Middle frontal gyrus (tissue), 1 donor: ENCODE measurements around the gene STK40.

Source experiments
- DNase-seq: peaks from one replicate; pipeline ENCODE4 v3.0.0-alpha.2; 2015; ENCODE audit warnings: low spot score; ENCODE audit errors: extremely low spot score

The STK40 gene

DNA sequence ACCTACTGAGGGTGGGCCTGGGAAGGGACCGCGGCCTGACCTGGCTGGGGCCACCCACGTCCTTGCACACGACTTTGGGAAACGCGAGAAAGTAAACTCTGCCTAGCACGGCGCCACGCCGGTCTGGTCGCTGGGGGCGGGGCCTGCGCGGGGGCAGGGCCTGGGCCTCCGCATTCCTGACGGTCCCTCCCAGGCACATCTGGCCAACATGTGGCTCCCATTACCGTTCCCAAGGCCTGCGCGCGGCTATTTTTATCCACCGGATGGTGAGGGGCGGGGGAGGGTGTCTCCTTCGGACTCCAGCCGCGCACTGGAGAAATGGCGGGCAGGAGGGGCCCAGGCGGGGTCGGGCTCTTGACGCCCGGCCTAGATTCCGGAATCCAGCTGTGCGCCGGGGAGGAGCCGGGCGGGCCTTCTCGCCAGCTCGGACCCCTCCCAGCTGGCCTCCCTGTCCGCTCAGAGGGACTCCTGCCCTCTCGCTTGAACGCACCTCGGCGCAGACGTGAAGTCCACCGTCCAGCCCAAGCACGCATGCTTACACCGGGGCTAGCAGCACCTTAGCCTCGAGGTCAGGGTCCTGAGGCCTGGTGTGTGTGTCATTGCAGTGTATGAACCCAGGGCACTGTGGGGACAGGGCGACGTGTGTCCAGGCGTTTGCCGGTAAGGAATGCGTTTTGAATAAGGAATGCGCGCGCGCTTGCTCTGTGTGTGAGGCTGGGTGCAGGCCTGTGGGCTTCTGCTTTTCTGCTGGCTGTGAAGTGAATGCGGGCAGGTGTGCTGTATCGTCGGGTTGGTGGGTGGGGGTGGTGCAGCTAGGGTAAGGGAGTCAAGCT lies 64.4 kb downstream of the STK40 start:
- DNase-seq, result no peak

DNA sequence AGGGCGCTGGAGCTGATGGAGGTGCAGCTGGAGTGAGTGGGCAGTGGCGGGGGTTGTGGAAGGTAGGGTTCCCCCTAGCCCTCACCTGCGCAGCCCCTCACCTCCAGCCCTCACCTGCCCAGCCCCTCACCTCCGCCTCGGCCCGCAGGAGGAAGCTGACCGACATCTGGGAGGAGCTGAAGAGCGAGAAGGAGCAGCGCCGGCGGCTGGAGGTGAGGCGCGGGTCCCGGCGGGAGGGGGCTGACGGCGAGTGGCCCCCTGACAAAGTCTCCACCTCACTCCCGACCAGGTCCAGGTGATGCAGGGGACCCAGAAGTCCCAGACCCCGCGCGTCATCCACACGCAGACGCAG lies 65.0 kb downstream of the STK40 start:
- no peak for DNase-seq

DNA sequence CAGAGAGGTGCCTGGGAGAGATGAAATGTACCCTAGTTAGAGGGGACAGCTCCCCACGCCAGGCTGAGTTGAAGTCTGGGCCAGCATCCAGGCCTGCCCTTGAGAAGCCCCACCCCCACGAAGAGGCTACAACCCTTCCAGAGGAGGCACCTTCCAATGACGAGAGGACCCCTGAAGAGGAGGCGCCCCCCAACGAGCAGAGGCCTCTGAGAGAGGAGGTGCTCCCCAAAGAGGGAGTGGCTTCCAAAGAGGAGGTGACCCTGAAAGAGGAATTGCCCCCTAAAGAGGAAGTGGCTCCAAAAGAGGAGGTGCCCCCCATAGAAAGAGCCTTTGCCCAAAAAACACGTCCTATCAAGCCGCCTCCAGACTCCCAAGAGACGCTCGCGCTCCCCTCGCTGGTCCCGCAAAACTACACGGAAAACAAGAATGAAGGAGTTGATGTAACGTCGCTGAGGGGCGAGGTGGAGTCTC lies 65.4 kb downstream of the STK40 start:
- DNase-seq, result no peak

DNA sequence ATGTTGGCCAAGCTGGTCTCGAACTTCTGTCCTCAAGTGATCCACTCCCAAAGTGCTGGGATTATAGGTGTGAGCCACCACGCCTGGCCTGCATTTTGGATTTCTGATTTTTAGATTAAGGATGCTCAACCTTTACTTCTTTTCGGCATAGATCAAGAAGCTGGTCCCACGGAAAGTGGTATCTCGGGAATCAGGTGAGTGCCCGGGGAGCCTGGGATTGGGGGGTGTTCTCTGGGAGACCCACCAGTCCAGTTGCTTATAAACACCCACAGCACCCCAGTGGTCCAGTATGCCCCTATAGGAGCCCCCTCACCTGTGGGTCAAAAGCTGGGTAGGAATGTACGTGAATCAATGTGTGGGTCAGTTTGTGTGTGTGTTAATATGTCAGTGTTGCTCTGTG lies 76.3 kb downstream of the STK40 start:
- no peak for DNase-seq

DNA sequence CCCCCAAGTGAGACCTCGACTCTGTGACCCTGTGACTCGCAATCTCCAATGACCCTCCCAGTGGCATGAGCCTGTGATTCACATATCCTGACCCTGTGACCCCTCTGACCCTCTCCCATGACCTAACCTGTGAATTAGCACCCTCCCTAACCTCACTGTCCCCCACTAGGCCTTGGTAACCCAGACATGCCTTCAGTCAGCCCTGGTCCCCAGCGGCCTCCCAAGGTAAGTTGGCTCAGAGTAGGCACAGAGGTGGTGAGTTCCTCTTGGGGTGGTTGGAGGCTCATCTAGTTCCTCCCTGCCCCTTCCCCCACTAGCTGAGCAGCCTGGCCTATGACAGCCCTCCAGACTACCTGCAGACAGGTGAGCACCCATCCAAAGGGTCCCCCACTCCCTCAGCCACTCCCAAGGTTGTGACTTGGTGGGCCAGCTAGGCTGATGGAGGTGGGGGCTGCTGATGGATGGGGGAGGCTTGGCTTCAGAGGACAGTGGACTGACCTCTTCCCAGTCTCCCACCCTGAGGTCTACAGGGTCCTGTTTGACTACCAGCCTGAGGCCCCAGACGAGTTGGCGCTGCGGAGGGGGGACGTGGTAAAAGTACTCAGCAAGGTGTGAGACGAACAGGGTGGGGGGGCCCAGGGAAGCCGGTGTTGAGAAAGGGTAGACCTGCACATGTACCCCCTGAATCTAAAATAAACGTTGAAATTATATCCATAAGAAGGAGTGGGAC lies 78.0 kb downstream of the STK40 start:
- no peak for DNase-seq

DNA sequence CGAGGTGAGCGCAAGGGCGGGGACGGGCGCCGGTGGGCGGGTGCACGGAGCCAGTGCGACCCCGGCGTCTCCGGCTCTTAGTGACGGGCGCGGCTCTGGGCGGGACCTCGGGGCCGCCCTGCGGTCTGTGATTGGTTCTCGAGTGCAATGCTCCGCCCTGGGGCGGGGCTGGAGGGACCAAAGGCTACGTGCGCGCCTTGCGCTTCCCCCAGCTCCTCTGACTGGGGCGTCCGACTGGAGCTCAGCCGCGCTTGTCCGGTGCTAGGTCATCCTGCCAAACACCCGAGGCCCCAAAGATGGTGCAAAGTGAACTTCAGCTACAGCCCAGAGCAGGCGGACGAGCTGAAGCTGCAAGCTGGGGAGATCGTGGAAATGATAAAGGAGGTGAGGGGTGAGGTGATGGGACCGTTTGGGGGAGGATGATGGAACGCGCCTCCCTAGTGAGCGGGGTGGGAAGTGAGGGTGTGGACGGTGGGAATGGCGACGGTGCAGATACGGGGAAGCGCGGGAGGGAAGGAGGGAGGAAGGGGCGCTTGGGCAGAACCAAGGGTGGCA lies 78.7 kb downstream of the STK40 start:
- DNase-seq, result peak; percentile 87

DNA sequence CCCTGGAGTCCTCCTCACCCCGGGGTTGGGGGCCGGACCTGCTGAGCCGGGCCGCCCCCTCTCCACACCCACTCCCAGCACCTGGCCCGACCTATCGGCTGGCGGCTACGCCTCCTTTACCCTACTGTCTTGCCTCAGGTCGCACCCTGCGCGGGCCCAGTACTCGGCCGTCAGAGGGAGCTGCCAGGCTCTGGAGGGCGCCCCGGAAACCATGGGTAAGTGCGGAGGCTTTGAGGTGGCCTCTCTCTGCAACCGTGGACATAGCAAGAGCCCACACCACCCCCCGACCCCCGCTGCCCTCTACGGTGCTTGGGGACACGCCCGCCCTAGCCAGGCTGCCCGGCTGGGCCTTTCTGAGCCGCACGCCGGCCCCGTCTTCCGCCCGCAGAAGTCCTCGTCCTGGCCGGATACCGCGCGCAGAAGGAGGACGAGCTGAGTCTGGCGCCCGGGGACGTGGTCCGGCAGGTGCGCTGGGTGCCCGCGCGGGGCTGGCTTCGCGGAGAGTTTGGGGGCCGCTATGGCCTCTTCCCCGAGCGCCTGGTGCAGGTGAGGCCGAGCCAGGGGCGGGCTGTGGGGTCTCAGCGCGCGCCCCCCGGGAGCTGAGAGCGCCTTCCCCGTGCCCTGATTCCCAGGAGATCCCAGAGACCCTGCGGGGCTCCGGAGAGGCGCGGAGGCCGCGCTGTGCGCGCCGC lies 79.4 kb downstream of the STK40 start, which contains the start of gene SH3D21:
Gene SH3D21, plus strand, starts transcription at position 159 of the 692 bp plus-strand sequence. Its CDS starts 53 bp downstream, at position 212.
- DNase-seq, result no peak

DNA sequence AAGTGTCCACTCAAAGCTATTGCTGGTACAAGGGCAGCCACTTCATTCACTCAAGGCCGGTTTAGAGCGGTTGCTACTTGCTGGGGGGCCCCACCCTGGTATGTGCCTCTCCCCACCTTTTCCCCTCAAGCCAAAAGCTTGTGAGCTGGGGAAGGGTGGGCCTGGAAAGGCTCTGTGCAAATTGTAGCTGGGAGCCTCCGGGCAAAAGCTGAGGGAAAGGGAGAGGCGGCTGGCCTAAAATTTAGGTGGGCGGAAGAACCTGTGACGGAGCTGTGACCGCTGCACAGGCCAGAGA lies 79.9 kb downstream of the STK40 start:
- no peak for DNase-seq

DNA sequence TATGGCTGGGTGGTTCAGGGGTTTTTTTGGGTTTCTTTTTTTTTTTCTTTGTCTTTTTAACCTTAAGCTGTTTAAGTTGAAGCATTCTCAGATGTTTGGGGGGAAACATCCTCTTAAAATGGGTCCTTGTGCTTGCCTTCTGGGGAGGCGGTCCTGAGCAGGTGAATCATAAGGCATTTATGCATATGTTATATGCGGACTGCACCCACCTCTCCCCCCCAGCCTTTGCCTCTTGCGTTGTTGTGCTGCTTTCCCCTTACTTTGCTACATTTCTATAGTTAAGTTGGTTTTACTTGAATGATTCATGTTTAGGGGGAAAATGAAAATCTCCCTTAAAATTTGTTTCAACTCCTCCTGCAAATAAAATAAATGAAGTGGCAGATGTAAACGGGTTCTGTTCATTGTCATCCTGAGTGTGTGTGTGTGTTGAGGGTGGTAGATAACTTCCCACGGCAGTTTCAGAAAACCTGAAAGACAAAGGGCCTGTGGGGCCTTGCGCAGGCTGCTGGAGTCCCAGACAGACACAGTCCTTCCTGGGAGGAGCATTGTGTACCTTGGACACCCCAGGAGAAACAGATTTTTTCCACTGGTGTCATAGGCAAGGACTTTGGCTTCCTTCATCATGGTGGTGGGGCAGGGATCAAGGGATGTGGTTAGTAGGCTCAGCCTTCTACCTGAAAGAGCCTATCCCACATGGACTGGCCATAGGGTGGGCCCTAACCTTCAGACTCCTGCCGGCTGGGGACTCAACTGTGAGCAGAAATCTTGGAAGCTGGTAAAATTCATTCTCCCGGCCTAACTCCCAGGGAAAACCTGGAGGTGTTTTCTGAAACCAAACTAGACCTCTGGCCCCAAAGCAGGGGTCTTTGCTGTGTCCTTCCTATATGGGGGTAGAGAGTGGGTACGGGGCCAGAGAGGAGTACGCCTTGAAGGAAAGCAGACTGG lies 80.5 kb downstream of the STK40 start:
- no peak for DNase-seq

DNA sequence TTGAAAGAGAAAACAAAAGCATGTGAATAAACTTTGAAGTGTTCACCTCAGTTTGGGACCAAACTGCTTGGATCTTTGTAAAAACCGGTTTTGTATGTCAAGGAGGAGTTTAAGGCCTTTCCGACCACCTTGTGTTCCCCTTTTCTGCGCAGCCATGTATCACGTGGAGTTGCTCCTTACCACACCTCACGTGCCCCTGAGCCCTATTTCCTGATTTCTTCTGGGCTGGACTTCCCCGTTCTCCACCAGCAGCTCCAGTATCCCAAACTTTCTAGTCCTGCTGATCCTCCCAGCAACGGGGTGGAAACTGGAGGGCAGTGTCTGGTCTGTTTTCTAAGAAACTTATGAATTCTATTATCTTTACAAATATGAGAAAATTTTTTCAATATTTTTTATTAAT lies 81.2 kb downstream of the STK40 start:
- DNase-seq, result no peak

DNA sequence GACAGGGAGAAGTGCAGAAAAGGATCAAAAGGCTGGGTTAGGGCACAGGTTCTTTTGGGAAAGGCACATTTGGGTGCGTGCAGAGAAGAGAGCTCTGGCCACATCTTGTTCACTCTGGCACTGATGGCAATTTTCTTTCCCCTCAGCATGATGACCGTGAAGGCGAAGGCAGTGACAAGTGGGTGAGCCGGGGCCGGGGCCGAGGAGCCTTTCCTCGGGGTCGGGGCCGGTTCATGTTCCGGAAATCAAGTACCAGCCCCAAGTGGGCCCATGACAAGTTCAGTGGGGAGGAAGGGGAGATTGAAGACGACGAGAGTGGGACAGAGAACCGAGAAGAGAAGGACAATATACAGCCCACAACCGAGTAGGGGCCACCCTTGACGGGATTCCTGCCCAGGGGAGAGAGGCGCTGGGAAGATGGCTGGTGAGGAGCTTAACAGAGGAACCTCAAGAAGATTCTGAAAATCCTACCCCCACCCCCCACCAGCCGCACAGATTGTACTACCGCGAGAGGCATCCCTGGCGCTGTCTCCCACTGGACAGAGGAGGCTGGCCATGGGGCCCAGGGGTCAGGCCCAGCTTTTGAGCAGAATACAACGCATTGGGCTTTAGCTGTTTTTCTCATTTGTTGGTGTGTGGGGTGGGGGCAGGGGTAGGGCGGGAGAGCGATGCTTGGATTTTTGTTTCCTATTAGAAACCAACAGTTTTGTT lies 81.9 kb downstream of the STK40 start:
- DNase-seq, result no peak

DNA sequence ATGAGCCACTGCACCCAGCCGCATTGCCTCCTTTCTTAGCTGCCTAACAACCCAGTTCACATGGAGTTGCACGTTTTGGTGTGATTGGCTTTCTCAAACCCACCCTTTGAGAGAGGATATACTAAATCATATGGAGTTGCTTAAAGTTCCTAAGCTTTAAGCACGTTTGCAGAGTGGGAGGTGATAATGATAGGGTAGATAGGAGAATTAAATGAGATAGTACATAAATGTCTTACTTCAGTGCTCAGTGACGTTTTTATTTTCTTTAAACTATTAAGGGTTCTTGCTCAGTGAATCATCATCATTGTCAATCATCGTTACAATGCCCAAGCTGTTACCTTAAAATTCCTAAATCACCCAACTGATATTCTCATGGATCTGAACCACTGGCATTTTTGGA lies 82.5 kb downstream of the STK40 start:
- DNase-seq, result no peak

DNA sequence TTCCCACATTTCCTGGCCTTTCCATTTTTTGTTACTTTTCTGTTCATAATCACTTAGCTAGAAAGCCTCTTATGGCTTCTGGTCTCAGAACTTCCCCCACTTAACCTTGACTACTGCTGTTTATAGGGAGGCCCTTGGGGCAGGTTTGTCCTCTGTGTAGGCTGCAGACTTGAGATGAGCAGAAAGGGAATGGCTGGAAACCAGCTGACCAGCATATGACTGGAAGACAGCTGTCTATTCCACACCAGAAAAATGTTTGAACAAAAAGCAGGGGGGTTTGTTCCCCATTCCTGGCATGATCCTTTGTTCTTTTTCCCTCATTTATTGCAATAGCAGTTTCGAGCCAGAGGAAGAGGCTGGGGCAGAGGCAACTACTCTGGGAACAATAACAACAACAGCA lies 84.5 kb downstream of the STK40 start:
- DNase-seq, result no peak

DNA sequence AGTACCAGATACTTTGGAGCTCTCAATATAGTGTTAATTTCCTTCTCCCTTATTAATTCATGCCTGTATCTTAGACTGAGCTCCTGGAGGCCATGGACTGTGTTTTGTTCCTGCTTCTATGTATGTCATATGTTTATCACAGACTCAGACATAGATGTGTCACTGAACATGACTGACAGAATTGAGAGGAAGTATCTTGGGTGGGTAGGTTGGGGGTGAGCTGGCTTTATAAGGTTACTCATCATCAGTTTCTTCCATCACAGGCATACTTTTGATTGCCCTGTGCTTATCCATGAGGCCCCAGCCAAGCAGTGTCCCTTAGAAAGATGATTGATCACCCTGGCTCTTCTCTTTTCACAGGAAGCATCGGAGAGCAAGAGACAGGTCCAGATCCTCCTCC lies 85.2 kb downstream of the STK40 start:
- no peak for DNase-seq

DNA sequence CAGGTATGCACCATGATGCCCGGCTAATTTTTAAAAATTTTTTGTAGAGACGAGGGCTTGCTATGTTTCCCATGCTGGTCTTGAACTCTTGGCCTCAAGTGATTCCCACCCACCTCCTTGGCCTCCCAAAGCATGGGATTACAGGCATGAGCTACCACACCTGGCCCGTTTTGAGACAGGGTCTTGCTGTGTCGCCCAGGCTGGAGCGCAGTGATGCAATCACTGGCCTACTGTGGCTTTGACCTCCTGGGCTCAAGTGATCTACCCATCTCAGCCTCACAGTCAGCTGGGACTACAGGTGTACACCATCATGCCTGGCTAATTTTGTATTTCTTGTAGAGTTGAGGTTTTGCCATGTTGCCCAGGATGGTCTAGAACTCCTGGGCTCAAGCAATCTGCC lies 87.1 kb downstream of the STK40 start:
- DNase-seq, result no peak

DNA sequence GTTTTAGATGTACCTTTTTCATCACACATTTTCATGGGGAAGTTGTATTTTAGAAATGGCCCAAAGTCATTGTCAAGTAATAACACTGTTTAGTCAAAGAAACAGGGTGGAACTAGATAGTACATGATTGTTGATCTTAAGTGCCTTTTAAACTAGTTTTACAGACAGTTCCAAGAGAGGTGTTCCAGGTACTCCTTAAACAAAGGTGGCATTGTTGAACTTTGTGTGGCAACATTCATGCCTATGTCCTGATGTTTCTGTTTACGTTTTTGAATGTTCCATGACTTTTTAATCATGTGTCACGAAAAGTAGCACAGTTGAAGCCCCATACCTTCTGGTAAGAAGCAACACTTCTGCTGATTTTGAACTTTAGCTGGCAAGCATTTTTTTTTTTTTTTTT lies 88.7 kb downstream of the STK40 start:
- DNase-seq, result no peak

DNA sequence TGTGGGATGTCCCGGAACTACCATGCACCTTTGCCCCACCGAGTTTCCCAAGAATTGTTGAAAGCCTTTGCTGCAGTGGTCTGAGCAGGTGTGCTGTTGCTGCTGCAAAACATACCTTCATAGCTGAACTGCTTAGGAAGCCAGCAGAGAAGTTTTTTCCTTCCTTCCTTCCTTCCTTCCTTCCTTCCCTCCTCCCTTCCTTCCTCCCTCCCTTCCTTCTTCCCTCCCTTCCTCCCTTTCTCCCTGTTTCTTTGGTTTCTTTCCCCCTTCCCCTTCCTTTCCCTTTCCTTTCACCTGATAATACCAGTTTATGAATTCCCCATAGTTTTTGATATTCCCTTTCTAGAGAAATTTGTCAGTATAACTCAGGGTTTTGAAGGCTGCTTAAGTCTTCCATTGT lies 90.3 kb downstream of the STK40 start:
- no peak for DNase-seq
